Measurements from ENCODE around the gene SUPT6H. TPM values are rescaled to one million over a fixed set of nuclear protein-coding genes. Genes with fewer than 3 reads are reported as not detected.

Gene SUPT6H
- polyA plus RNA-seq, 1 experiment: 37.1 TPM

DNA sequence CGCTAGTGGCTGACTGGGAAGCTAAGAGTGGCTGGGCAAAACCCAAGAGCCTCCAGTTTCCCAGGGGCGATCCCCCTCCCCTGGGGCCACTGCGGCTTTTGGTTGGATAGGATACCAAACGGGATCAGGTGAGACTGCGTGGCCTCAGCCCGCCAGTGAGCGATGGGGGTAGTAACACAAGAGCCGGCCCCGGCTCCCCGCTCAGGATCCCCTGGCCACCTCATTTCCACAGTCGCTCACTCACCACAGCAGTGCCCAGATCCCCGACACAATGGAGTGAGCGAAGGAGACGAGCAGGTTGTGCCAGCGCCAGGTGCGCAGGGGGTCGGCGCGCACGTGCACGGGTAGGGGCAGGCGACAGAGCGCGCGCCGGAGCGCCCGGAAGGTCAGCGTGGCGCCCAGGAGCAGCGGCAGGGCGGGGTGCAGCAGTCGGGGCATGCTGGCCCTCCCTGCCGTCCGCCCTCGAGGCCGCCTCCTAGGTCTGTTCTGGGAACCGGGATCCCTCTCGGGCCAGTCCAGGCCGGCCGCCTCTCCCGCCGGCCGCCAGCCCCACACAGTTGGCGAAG, 63.7 kb downstream of the SUPT6H start:
- Histone ChIP-seq H3K4me3 (ENCODE audit: low read depth, low read length) (peak overlapping the region; percentile 71), H3K36me3 (ENCODE audit: control insufficient read depth, insufficient read depth, low read length) (peaks cover 18% of the 10 kb centered on the region), H3K27me3 (ENCODE audit: control insufficient read depth, insufficient read depth, low read length) (no peaks in the 10 kb centered on the region)
- DNase-seq (ENCODE audit: low read depth): no peak
- TF ChIP-seq, protein P1, sequence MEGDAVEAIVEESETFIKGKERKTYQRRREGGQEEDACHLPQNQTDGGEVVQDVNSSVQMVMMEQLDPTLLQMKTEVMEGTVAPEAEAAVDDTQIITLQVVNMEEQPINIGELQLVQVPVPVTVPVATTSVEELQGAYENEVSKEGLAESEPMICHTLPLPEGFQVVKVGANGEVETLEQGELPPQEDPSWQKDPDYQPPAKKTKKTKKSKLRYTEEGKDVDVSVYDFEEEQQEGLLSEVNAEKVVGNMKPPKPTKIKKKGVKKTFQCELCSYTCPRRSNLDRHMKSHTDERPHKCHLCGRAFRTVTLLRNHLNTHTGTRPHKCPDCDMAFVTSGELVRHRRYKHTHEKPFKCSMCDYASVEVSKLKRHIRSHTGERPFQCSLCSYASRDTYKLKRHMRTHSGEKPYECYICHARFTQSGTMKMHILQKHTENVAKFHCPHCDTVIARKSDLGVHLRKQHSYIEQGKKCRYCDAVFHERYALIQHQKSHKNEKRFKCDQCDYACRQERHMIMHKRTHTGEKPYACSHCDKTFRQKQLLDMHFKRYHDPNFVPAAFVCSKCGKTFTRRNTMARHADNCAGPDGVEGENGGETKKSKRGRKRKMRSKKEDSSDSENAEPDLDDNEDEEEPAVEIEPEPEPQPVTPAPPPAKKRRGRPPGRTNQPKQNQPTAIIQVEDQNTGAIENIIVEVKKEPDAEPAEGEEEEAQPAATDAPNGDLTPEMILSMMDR (IDR thresholded peaks at IDR 0.05; ENCODE audit: insufficient read depth, low read depth, low read length): no peak
- CTCF ChIA-PET: interaction anchor here (0.8 to 10.9 kb wide), 27 partner anchors 10 to 391 kb away, joined by 3 to 416 read pairs (median 8); partner anchors contain the start of genes FAM222B, PHF12, PROCA1 and TRAF4
- POLR2A ChIA-PET: interaction anchor here (0.6 to 1.7 kb wide), 2 partner anchors 24 to 174 kb away, joined by 3 to 19 read pairs; no protein-coding TSS in a partner anchor

DNA sequence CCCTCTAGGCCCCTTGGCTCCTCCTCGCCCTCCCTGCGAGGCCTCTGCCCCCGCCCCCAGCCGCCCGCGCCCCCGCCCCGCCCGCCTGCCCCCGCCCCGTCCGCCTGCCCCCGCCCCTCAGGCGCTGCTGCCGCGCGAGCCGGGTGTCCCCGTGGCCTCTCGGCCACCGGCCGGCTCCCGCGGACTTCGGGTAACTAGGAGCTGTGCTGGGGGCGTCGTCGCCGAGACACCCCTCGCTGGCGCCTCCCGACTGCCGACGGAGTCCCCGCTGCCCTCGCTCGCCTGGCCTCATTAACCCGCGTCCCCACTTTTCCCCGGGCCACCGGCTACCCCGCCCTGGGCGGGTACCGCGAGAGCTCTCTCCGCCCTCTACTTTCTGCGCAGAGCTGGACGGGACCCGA, 64.2 kb downstream of the SUPT6H start, which contains the start of gene TLCD1:
TSS of gene TLCD1 (minus strand) at position 8 of the 401 bp plus-strand sequence. CDS start 136 bp downstream, outside the sequence.
- H3K27me3 ChIP-seq (ENCODE audit: control insufficient read depth, insufficient read depth, low read length): no peaks in the 10 kb centered on the region
- H3K4me3 ChIP-seq (ENCODE audit: low read depth, low read length): peak within 1 kb of the TSS; percentile 71
- peaks cover 18% of the 10 kb centered on the region for H3K36me3 ChIP-seq (ENCODE audit: control insufficient read depth, insufficient read depth, low read length)
- CTCF ChIA-PET: interaction anchor here (0.8 to 10.9 kb wide), 41 partner anchors 7 to 398 kb away, joined by 3 to 416 read pairs (median 6); partner anchors contain the start of genes DHRS13, FAM222B, PHF12 and PROCA1
- DNase-seq (ENCODE audit: low read depth): no peak
- POLR2A ChIA-PET: interaction anchor here (1.7 kb wide), 1 partner anchor 23 kb away, joined by 19 read pairs; no protein-coding TSS in a partner anchor
- TF ChIP-seq, protein P1 (IDR thresholded peaks at IDR 0.05; ENCODE audit: insufficient read depth, low read depth, low read length): no peak

DNA sequence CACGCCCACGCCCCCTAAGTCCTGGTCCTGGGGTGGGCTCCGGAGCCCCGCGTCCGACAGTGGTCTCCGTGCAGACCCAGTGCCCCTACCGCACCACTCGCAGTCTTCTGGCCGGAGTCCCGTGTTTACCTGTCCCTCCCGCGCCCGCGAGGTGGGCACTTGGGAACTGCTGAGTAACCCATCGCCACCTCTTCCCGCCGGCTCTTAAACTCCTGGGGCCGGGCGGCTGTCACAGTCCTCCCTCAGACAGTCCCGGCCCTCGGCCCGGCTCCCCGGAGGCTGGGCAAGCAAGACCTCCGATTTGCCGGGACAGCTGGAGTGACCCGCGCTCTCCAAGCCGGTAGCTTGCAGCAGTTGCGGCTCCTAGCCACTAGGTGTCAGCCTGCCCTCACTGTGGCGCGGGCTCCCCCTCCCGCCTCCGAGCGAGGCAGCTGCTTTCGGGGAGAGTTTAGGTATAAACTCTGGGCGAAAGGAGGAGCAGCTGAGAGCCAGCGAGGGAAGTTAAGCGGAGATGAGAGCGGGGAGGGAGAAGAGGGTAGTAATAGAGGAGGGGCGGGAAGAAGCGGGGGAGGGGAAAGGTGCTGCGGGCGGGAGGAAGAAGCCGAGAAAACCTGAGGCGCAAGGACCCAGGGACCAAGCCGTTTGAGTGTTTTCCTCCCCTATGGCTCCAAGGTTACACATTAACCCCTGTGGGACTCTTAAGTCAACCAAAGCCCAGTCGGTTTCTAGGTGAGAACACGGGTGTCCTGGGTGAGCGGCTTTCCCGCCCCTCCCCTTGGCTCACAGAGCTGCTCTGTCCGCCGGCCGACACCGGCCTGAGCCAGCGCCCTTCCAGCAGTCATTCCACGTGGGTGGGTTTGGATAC, 64.9 kb downstream of the SUPT6H start:
- CTCF ChIA-PET: interaction anchor here (0.6 to 10.9 kb wide), 49 partner anchors 8 to 397 kb away, joined by 3 to 416 read pairs (median 5); partner anchors contain the start of genes DHRS13, FAM222B, PHF12 and PROCA1
- Histone ChIP-seq H3K36me3 (ENCODE audit: control insufficient read depth, insufficient read depth, low read length) (peaks cover 15% of the 10 kb centered on the region), H3K4me3 (ENCODE audit: low read depth, low read length) (peak overlapping the region; percentile 71), H3K27me3 (ENCODE audit: control insufficient read depth, insufficient read depth, low read length) (no peaks in the 10 kb centered on the region)
- POLR2A ChIA-PET: interaction anchor here (1.7 kb wide), 1 partner anchor 23 kb away, joined by 19 read pairs; no protein-coding TSS in a partner anchor
- TF ChIP-seq, protein P1 (IDR thresholded peaks at IDR 0.05; ENCODE audit: insufficient read depth, low read depth, low read length): peak; percentile 99
- DNase-seq (ENCODE audit: low read depth): peak; percentile 65

DNA sequence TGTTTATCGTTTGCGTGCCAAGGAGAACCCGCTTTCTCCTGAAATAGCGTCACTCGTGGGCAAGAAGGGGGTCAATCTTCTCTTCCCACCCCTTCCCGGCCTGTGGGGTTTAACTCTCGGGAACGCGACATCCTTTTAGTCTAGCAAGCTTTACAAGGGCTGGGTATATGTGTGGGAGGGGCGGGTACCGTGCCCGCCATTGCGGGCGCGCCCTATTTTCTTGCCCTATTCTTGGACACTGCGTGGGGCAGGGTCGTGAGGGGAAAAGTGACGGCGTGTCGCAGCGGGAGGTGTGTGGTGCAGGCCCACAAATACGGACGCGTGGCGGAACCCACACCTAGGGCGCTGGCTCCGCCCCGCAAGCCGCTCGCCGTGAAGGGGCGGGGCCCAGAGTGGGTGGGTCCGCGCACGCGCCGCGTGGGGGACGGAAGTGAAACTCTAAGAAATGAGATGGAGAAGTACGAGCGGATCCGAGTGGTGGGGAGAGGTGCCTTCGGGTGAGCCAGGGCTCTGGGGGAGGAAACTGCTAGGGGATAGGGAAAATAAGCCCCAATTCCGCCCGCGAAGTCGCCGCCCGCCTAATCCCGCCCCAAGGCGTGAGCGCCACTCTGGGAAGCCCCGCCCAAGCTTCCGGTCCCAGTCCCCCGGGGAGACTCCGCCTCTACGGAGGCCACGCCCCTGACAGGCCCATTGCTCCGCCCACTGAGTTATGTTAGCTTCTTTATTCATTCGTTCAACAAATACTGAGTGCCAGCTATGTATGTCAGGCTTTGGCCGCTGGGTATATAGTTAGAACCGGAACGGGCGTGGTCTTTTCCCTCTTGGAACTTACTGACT, 66.6 kb downstream of the SUPT6H start, which contains the start of gene NEK8:
TSS of gene NEK8 (plus strand) at position 425 of the 837 bp plus-strand sequence. CDS start at position 451, 26 bp downstream.
- Histone ChIP-seq H3K4me3 (ENCODE audit: low read depth, low read length) (peak within 1 kb of the TSS; percentile 75), H3K27me3 (ENCODE audit: control insufficient read depth, insufficient read depth, low read length) (no peaks in the 10 kb centered on the region), H3K36me3 (ENCODE audit: control insufficient read depth, insufficient read depth, low read length) (peaks cover 5% of the 10 kb centered on the region)
- TF ChIP-seq, protein P1 (IDR thresholded peaks at IDR 0.05; ENCODE audit: insufficient read depth, low read depth, low read length): no peak
- ChIA-PET CTCF (interaction anchor here (0.7 to 10.9 kb wide), 13 partner anchors 10 to 388 kb away, joined by 3 to 416 read pairs (median 9); partner anchors contain the start of genes PHF12, RPL23A and TRAF4), POLR2A (interaction anchor here (0.6 to 1.0 kb wide), 4 partner anchors 9 to 528 kb away, joined by 3 to 7 read pairs (median 4); partner anchors contain the start of gene RPL23A)
- DNase-seq (ENCODE audit: low read depth): peak; percentile 70
